GM18526 (cell line): ENCODE data around the gene NR2F6.

ENCODE experiments used
- POLR2A ChIP-seq: IDR thresholded peaks from 3 replicates; pipeline ENCODE4 v1.6.1; 2011; ENCODE audit not compliant: insufficient read length; ENCODE audit errors: extremely low read depth

The NR2F6 gene

DNA sequence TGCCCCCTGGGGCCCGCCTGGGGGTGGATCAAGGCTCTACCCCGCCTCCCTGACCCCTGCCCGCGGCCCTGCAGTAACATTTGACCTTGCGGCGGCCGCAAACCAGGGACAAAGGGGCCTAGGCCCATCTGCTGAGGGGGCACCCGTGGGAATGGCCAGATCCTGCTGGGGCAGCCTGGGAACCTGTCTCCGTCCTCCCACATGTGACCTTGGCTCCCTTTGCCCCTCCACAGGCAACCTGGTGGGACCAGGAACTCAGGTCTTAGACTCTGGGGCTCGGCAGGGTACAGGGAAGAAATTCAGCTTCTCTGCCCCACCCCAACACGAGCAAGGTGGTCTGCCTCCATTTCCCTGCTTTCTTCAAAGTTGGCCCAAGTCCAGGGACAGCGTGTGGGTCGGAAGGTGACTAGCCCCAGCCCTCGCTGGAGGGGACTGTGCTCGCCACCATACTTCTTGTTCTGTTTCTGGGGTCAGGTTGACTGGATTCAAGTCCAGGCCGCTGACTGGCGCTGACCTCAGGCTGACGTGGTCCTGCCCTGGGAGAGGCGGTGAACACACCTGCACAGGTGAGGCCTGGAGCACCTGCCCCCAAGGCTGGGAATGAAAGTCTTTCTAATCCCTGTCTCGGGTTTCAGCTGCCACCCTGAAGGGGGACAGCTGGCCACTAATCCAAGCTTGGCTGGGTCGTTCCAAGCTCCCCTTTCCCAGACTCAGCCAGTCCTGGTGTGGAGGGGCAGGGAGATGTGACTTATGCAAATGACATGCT, 2.5 kb upstream of the NR2F6 start:
- no peak for TF ChIP-seq POLR2A

DNA sequence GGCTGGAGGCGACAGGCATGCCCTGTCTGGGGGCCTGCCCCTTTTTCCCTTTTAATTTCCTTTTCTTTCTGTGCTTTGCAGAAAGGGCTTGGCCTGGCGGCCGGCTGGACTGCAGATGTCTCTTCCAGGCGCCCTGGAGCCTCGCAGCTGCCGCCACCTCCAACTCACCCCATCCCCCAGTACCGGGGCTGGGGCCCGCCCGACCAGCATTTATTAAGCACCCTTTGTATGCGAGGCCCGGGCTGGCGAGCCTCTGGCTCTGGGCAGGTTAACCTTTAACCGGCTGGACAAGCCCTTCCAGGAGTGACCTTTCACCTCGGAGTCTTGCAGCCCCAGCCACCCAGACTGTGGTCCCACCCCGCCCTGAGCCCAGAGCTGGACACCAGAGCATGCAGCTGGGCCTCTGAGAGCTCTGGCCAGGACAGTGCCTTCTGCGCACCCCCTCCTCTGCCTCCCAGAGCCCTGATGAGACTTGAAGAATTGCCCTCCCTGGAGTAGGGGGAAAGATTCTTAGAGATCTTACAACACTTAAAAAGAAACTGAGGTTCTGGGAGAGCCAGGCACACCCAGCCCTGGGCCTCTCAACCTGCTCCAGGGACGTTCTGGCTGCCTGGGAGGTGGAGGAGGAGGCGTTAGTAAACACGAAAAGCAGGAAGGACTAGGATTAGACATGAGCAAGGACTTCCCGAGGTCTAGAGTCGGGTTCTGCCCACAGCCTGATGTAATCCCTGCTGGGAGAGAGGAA, 1.1 kb upstream of the NR2F6 start:
- no peak for TF ChIP-seq POLR2A

DNA sequence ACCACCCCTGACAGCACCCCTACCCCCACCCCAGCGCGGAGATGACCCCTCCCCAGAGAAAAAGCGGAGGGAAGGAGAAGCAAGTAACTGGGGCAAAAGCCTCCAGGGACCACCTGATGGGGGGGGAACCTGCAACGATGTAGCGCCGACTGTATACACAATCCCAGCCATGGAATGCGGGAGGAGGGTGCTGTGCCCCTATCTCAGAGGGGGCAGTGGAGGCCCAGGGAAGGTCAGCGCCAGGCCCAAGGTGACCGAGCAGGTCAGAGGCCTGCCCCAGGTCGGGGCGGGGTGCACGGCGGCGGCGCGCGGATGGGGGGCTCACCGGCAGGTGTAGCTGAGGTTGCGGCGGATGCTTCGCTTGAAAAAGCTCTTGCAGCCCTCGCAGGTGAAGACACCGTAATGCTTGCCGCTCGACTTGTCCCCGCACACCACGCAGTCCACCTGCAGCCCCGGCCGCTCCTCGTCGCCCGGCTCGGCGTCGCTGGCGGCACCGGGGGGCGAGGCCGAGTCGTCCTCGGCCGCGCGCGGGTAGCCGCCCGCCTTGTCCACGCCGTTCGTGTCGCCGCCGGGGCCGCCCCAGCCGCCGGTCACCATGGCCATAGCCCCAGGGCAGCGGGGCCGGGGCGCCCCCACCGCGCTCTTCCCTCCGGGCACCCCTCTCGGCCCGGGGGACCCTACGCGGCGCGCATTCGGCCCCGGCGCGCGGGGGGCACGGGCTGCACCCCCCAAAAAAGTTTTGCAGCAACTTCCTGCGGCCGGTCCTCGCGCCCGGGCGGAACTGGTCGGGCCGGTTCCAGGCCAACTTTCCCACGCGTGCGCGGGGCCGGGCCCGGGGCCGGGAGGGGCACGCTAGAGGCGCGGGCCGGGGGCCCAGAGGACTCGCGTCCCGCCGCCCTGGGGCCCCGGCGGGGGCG, 843 bp downstream of the NR2F6 start:
- TF ChIP-seq POLR2A = no peak

DNA sequence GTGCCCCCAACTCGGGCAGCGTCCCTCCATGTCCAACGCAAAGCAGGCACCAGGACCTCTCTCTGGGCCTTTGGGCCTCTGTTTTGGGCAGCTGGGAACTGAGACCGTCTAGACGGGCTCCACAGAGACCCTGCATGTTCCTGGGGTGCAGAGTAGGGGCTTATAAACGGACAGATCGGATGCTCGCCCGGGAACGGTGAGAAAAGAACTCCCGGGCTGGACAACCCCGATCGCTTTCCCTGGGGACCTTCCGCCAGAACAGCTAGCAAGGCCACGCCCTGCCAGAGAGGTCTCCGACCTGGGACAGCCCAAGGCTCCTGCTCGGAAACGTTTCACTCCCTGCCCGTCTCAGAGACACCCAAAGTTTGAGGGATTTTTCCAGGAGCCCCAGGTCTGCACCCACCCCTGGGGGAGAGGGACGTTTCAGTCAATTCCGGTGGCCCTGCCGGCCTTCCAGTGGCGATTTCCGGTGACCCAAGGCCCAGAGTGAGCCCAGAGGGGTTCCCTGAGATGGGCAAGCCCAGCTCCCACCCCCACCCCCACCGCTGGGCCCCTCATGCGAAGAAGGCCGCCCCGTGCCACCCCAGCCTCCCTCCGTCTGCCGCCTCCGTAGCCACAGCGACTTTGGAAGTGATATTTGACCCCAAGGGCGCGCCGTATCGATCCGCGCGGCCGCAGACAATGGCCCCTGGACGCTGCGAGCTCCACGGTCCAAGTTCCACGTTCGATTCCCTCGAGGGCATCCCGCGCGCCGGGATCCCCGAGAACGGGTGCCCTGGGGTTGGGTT, 1.7 kb downstream of the NR2F6 start:
- no peak for TF ChIP-seq POLR2A

DNA sequence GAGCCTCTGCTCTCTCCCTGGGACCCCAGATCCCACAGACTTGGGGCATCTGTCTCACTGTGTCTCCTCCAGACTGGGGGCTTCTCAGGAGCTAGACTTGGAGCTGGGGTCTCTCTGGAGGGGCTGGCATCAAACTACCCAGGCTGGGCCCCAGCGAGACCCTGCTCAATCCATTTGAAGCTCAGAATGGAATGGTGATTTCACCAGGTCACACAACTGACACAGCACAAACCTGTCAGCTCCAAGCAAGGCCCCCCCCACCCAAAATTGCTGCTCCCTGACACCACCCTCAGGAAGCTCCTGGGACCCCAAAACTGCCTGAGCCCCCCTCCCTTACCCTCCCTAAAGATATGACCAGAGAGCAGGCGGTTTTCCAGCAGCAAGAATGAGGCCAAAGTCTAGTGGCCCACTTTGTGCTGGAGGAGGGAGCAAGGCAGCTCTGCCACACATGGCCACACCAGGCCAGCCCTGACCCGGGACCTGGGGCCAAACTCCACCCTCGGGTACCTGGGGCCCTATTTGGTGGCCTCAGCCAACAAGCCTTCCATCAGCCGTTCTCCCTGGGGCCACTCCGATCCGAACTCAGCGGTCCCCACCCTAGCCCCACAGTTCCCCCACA, 2.4 kb downstream of the NR2F6 start:
- no peak for TF ChIP-seq POLR2A

- TF ChIP-seq POLR2A = no peak
These were observed 3.1 kb downstream of the NR2F6 start for GRCh38 chr19:17242431-17243208.

DNA sequence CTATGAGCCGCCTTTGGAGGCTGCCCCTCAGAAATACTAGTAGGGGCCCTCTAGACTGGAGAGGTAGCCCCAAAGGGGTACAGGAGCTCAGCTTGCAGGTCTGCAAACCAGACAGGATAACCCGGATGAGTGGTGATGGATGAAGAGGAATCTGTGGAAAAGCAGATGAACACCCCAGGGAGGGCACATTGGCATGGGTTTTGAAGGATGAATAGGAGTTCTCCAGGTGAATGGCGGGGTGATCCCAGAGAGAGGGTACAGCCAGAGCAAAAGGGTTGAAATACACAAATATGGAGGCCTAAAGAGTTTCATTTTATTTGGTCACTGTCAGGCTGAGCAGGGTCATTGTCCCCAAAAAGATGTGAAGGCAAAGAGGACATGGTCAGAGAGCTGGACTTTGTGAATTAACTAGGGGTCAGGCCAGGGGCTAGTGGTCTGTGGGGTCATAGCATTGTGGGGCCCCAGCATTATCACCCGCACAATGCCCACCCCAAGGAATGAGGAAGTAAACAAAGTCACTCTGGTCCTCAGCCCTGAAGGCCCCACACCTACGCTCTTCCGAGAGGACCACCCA, 4.8 kb downstream of the NR2F6 start:
- no peak for TF ChIP-seq POLR2A

DNA sequence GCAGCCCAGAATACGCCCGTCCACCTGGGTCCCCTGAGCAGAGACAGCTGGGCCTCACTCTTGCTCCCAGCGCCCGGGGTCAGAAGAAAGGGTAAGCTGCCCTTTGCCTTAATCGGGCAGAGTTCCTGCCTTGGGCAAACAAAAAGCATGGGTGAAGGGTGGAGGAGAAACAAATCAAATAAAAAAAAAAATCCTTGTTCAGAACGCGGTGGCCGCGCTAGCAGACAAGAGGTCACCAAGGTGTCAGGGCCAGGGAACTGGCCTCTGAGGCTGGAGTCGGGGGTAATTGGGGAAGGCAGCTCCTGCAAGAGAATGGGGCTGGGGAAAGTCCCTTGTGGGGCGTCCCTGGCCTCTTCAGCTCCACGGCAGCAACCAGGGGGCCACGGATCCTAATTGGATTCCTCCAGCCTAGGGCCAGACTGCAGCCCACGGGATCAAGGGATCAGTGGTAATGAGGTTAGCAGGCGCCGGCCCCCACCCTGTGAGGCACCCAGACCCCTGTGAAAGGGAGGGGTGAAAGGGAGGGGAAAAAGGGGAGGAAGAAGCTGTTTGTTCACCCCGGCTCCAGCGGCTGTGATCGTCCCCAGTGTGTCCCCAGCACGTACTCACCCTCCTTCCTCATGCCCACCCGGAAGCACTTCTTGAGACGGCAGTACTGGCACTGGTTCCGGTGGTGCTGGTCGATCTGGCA, 5.5 kb downstream of the NR2F6 start:
- TF ChIP-seq POLR2A = no peak

GRCh38 chr19:17237747-17238706, 7.7 kb downstream of the NR2F6 start:
- no peak for TF ChIP-seq POLR2A

DNA sequence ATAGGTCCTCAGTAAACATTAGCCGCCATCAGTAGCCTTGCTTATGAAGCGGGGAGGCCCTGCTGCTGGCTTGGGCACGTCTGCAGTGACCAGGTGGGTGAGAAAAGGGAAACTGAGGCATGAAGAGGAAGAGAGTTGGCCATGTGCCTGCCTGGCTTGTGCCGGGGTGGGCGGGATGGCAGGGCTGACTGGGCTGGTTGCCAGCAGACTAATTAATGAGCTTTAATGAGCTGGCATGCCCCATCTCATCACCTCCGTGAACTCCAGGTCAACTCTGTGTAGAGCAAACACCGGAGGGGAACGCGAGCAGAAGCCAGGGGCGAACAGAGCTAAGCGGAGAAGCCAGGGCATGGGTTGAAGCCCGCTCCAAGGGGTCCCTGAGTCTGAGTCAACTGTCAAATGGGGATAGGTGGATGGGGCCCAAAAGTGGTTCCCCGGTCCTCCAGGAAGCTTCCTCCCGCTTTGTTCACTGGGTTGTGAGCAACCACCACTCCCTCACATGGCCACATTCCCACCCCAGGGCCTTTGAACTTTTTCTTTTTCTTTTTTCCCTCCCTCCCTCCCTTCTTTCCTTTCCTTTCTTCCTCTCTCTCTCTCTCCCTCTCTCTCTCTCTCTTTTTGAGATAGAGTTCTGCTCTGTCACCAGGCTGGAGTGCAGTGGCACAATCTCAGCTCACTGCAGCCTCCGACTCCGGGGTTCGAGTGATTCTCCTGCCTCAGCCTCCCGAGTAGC, 8.7 kb downstream of the NR2F6 start:
- no peak for TF ChIP-seq POLR2A
